Measurements from ENCODE around the gene CAPN15.

Gene CAPN15

DNA sequence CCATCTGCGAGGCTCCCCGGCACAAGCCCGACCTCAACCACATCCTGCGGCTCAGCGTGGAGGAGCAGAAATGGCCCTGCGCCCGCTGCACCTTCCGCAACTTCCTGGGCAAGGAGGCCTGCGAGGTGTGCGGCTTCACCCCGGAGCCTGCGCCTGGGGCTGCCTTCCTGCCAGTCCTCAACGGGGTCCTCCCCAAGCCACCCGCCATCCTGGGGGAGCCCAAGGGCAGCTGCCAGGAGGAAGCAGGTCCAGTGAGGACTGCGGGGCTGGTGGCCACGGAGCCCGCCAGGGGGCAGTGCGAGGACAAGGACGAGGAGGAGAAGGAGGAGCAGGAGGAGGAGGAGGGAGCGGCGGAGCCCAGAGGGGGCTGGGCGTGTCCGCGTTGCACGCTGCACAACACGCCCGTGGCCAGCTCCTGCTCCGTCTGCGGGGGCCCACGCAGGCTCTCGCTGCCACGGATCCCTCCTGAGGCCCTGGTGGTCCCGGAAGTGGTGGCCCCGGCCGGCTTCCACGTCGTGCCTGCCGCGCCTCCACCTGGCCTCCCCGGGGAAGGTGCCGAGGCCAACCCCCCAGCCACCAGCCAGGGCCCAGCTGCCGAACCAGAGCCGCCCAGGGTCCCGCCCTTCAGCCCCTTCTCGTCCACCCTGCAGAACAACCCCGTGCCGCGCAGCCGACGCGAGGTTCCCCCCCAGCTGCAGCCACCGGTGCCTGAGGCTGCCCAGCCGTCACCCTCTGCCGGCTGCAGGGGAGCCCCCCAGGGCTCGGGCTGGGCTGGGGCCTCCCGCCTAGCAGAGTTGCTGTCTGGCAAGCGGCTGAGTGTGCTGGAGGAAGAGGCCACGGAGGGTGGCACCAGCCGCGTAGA lies 19.6 kb downstream of the CAPN15 start:
- DNase-seq (ENCODE audit: low spot score) = no peak

DNA sequence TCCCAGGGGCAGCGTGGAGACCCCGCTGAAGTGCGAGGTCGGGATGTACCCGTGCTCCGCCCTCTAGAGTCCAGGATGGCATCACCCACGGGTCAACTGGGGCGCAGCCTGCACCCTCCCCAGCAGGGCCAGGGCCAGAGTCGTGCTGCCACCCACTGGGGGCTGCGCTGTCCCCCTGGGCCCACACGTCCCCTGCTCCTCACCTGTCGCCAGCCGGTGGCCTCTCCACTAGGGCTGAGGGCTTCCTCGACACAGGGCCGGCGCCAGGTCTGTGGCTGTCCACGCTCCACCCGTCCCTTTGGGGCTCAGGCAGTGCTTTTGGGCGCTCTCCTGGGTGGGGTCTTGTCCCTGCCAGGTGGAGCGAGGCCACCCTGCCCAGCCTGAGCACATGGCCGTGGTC lies 21.1 kb downstream of the CAPN15 start:
- no peak for DNase-seq (ENCODE audit: low spot score)

GRCh38 chr16:549544-550263 lies 22.2 kb downstream of the CAPN15 start:
- DNase-seq (ENCODE audit: low spot score) = no peak

DNA sequence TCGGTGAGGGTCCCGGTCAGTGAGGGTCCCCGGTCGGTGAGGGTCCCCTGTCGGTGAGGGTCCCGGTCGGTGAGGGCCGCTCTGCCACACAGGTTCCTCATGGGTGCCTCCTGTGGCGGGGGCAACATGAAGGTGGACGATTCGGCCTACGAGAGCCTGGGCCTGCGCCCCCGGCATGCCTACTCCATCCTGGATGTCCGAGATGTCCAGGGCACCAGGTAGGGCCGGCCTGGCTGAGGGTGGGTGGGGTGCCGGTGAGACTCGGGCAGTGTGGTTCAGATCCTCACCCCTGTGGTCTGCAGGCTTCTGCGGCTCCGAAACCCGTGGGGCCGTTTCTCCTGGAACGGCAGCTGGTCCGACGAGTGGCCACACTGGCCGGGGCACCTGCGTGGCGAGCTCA lies 23.7 kb downstream of the CAPN15 start:
- DNase-seq (ENCODE audit: low spot score) = no peak

GRCh38 chr16:552171-552570 lies 24.7 kb downstream of the CAPN15 start:
- no peak for DNase-seq (ENCODE audit: low spot score)

DNA sequence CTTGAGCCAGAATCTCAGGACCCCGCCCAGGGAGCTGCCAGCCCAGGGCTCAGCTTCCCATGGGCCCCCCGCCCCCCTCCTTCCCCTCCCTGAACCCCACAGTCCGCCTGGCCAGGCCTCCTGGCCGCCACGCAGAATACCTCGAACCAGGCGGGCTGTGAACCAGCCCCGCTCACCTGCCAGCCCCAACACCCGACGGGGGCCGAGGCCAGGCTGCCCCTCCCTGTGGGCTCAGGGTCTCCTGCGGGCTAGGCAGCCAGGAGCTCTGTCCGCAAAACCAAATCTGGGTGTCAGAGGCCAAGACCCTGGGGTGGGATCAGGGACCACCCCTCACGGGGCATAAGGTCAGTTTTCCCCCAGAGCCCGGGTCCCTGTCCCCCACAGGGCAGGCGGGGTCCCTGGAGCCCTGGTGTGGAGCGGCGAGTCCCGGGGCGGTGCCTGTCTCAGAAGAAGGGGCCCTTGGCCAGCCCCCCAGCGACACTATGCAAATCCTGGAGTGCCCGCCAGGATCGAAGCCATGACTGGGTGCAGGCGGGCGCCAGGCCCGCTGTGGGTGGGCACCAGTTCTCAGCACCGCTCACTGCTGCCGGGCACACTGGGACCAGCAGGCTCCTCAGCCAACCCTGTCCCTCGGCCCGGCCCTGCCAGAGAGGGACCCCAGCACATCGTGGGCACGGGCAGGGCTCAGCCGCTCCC lies 26.2 kb downstream of the CAPN15 start:
- DNase-seq (ENCODE audit: low spot score) = no peak

DNA sequence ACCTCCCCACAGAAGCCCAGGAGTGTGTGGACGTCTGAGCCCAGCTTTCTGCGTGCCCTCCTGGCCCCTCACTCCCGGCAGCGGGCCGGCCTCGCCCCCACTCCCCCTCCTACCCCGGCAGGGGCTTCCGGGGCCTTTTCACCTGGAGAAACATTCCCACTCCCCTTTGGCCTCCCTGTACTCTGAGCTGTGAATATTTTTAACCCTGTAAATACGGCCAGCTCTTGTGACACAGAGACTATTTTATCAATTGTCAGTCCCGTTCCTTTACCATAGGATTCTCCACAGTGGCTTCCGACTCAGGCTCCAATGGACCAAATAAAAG lies 26.7 kb downstream of the CAPN15 start:
- no peak for DNase-seq (ENCODE audit: low spot score)

- DNase-seq (ENCODE audit: low spot score) = no peak
Observed at GRCh38 chr16:554640-555365, 27.3 kb downstream of the CAPN15 start.

DNA sequence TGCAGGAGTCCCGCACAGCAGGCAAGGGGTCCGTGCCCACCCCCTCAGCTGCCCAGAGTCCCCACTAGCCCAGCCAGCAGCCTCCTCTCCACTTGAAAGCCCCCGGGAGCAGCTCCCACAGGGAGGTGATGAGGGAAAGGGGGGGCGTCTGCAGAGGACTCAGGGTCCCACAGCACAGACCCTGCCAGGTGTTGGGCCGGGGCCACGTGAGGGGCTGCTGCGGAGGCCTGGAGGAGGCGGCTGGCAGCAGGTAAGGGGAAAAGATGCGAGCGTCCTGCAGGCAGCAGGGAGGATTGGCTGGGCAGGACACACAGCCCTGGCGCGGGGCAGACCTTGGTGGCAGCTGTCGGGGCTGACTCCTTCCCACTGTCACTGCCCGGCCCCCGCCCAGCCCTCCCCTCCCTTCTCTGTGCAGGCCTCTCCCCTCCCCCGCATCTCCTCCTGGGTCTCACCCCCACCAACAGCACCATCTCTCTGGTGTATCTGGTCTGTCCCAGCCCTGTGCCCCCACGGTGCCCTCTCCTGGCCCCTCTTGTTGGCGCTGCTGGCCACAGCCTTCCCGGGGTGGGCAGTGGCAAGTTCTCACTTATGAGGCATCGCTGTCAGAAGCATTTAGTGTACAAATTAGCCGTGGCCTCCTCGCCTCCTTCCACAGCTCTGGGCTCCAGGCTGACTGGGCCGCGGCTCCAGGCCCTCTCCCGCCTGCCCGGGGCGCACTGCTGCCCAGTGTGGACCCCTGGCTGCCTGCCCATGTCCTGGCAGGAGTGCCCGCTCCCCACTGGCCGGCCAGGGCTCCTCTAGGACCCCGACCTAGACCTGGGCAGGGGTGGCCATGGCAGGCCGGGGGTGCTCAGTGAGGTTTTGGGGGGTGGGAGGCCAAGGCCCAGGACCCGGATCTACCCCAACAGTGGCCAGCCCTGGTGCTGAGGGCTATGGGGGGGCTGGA lies 28.3 kb downstream of the CAPN15 start:
- no peak for DNase-seq (ENCODE audit: low spot score)

DNA sequence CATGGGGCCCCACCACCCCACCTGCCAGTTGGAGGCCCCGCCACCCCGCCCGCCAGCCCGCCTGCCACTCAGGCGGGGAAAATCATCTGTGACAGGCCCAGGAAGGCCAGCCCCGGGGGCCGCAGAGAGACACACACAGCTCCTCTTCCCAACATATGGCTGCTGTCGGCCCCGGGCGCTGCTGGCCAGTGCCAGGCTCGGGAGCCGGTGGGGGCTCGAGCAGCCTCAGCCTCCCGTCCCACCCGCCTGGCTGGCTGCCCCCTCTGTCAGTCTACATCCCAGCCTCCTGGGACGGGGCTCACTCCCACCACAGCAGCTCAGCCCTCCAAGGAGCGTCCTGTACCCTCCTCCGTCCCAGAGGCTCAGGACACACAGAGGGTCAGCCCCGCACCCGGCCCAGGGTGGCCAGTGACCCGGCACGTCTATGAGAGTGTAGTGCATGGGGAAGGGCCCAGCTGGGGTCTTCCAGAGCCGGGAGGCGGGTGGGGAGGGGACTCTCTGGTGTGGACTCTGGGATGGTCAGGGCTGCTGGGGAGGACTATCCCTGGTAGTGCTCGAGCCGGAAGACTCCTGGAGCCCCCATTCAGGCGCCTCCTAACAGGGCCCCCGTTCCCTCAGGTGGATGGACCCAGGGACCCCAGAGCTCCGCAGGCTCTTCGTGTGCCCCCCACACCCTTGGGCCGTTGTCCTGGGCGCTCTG lies 29.1 kb downstream of the CAPN15 start:
- no peak for DNase-seq (ENCODE audit: low spot score)

GRCh38 chr16:557463-558297 lies 30.2 kb downstream of the CAPN15 start:
- no peak for DNase-seq (ENCODE audit: low spot score)

GRCh38 chr16:558298-559020 lies 30.9 kb downstream of the CAPN15 start:
- no peak for DNase-seq (ENCODE audit: low spot score)

DNA sequence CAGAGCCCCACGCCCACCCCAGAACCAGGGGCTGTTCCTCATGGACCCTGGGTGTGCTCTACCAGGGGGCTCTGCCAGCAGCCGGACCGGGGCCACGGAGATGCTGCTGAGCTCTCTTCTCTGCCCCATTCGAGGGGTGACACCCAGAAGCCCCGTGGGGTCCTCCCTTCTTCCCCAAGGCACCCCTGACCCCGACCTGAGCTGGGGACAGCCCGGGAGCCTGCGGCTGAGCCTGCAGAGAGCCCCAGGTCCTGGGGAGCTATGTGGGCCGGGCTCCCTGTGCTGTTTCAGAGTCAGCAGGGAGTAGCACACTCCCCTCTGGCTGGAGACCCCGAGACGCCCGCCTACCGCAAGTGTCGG lies 31.5 kb downstream of the CAPN15 start:
- DNase-seq (ENCODE audit: low spot score) = no peak

GRCh38 chr16:559411-560203 lies 32.1 kb downstream of the CAPN15 start:
- DNase-seq (ENCODE audit: low spot score) = no peak

DNA sequence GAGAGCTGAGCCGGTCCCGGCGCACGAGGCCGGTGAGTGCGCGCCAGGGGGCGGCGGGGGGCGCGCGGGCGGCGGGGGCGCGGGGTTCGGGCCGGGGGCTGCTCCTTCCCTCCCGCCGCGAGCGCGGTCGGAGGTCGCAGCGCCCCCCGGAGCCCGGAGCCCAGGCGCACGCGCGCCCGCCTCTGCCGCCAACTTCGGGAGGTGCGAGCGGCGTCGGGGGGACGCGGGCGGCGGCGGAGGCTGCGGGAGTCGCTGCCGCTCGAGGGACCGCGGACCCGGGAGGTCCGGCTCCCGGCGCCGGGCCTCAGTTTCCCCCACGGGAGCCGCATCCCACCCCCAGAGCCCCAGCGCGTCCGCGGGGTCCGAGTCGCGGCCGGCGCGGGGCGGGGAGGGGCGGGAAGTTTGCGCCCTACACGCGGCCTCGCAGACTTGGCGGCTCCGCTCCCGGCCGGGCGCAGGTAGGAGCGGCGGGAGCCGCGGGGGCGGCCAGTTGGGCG lies 32.7 kb downstream of the CAPN15 start, which contains the start of gene PRR35:
Gene PRR35, plus strand, starts transcription at position 191 of the 497 bp plus-strand sequence. CDS start 2,901 bp downstream, outside the sequence.
- DNase-seq (ENCODE audit: low spot score) = no peak

- no peak for DNase-seq (ENCODE audit: low spot score)
Observed at GRCh38 chr16:560701-561412, 33.3 kb downstream of the CAPN15 start.

DNA sequence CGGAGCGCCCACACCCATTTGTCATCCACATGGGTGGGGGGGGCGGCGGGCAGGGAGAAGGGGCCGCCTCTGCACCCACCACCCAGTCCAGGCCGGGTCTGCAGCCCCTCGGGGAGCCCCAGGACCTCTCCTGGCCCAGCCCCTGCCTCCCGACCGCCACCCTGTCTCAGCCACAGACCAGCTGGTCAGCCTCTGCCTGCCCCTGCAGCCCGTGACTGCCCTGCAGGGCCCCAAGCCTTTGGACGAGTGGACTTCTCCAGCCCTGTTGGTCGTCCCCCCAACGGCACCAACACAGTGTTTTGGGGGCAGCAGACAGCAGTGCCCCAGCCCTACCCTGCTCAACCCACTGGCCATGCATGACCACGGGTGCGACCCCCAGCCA lies 33.9 kb downstream of the CAPN15 start:
- no peak for DNase-seq (ENCODE audit: low spot score)

Measured in left forelimb (tissue), 1 donor.